Activated CD8-positive, alpha-beta memory T cell treated with anti-CD3 and anti-CD28 coated beads, Interleukin-2, amount 50 U/mL, for 4 hours (primary cell): ENCODE measurements around the gene NCDN.
A peak's percentile ranks its signal among the peaks of the same experiment; 100 is the strongest.

Experiments used
- DNase-seq: peaks from one replicate; pipeline ENCODE4 v3.0.0-alpha.2; 2020

The NCDN gene

GRCh38 chr1:35557611-35558373 is at the start of gene NCDN:
Gene NCDN (plus strand): TSS chr1:35557799. CDS start chr1:35558191, 392 bp downstream.
- DNase-seq: peak; percentile 95

- no peak for DNase-seq
Observed at GRCh38 chr1:35507947-35508346, 49.7 kb upstream of the NCDN start.

- no peak for DNase-seq
Observed at GRCh38 chr1:35509558-35509957, 48.0 kb upstream of the NCDN start.

GRCh38 chr1:35511305-35511704 is 46.3 kb upstream of the NCDN start:
- DNase-seq: no peak

- no peak for DNase-seq
Observed at GRCh38 chr1:35518183-35518582, 39.4 kb upstream of the NCDN start.

- DNase-seq: no peak
Observed at GRCh38 chr1:35519432-35519831, 38.2 kb upstream of the NCDN start.

GRCh38 chr1:35524106-35524505 is 33.5 kb upstream of the NCDN start:
- DNase-seq: no peak

- DNase-seq: no peak
Observed at GRCh38 chr1:35530168-35530567, 27.4 kb upstream of the NCDN start.

- no peak for DNase-seq
Observed at GRCh38 chr1:35530946-35531345, 26.7 kb upstream of the NCDN start.

- DNase-seq: no peak
Observed at GRCh38 chr1:35531368-35531767, 26.2 kb upstream of the NCDN start.

GRCh38 chr1:35532497-35533223 is 24.9 kb upstream of the NCDN start:
- no peak for DNase-seq

- no peak for DNase-seq
Observed at GRCh38 chr1:35533586-35533985, 24.0 kb upstream of the NCDN start.

- DNase-seq: no peak
Observed at GRCh38 chr1:35535243-35535642, 22.4 kb upstream of the NCDN start.

- peak; percentile 21 for DNase-seq
Observed at GRCh38 chr1:35536556-35537162, 20.9 kb upstream of the NCDN start.

- DNase-seq: no peak
Observed at GRCh38 chr1:35537806-35538205, 19.8 kb upstream of the NCDN start.

GRCh38 chr1:35539073-35539823 is 18.4 kb upstream of the NCDN start:
- no peak for DNase-seq

- DNase-seq: no peak
Observed at GRCh38 chr1:35539824-35540261, 17.8 kb upstream of the NCDN start.

GRCh38 chr1:35544976-35545375 is 12.6 kb upstream of the NCDN start:
- peak; percentile 59 for DNase-seq

- no peak for DNase-seq
Observed at GRCh38 chr1:35546614-35547013, 11.0 kb upstream of the NCDN start.

- DNase-seq: no peak
Observed at GRCh38 chr1:35553851-35554250, 3.7 kb upstream of the NCDN start.

GRCh38 chr1:35554266-35555211 is 3.1 kb upstream of the NCDN start:
- no peak for DNase-seq

- DNase-seq: no peak
Observed at GRCh38 chr1:35555212-35555584, 2.4 kb upstream of the NCDN start.
